ENCODE results near the gene TGM5. TPM values are rescaled to one million over a fixed set of nuclear protein-coding genes. Genes with fewer than 3 reads are reported as not detected.

Gene TGM5
- polyA plus RNA-seq, 2 of the 4 experiments (the other 2 are of a cell fraction), result not detected

- H3K9me3 ChIP-seq, result no peaks in the 10 kb centered on the region
- TF ChIP-seq CEBPB (IDR thresholded peaks at IDR 0.05) (no peak), NR3C1 (IDR thresholded peaks at IDR 0.05) (no peak), EHMT2 (IDR thresholded peaks at IDR 0.05; ENCODE audit: low read depth) (no peak), MAZ (IDR thresholded peaks at IDR 0.05; ENCODE audit: borderline replicate concordance, low read depth, low read length) (no peak), GATA3 (IDR thresholded peaks at IDR 0.05; ENCODE audit: borderline replicate concordance) (no peak), ATOH8 (CRISPR knock-in tag; IDR thresholded peaks at IDR 0.05; ENCODE audit: low read depth) (no peak), MAFK (IDR thresholded peaks at IDR 0.05; ENCODE audit: partially characterized antibody) (no peak), SREBF2 (IDR thresholded peaks at IDR 0.05) (no peak), KDM1A (IDR thresholded peaks at IDR 0.05; ENCODE audit: low read depth) (no peak), POLR2AphosphoS2 (conservative IDR thresholded peaks at IDR 0.05; ENCODE audit: low read length) (no peak), ZFP36 (IDR thresholded peaks at IDR 0.05; ENCODE audit: borderline replicate concordance, partially characterized antibody) (no peak), ZNF302 (CRISPR knock-in tag; IDR thresholded peaks at IDR 0.05) (no peak), SMC3 (IDR thresholded peaks at IDR 0.05) (no peak)
- ChIA-PET POLR2A (no interaction called here), CTCF (interaction anchor here (1.5 to 5.2 kb wide), 2 partner anchors 13 to 75 kb away, joined by 3 to 31 read pairs; no protein-coding TSS in a partner anchor)
- FAIRE-seq (no peak), ATAC-seq (no peak), DNase-seq (ENCODE audit: low read depth in 1 of 2, low spot score in 1 of 2) (no peak)
- H3K27ac ChIP-seq, result no peak overlapping the region
- H3K4me1 ChIP-seq, result no peaks in the 10 kb centered on the region
- no peak overlapping the region for H3K4me2 ChIP-seq
- 50% methylated on average over 4 of the region's 4 CpGs for WGBS (ENCODE audit: missing lambda C conversion rate)
- no peak overlapping the region for H3K4me3 ChIP-seq
Observed at GRCh38 chr15:43211224-43211735, 55.4 kb downstream of the TGM5 start.

- no peak for FAIRE-seq
- ChIA-PET CTCF (interaction anchor here (1.5 to 5.2 kb wide), 2 partner anchors 14 to 76 kb away, joined by 3 to 31 read pairs; no protein-coding TSS in a partner anchor), POLR2A (no interaction called here)
- Histone ChIP-seq H3K9me3 (no peaks in the 10 kb centered on the region), H3K4me3 (no peak overlapping the region), H3K4me2 (no peak overlapping the region), H3K4me1 (no peaks in the 10 kb centered on the region), H3K27ac (no peak overlapping the region)
- TF ChIP-seq REST (IDR thresholded peaks at IDR 0.05), result no peak
- no peak for TF ChIP-seq SREBF2 (IDR thresholded peaks at IDR 0.05)
- TF ChIP-seq POLR2A (IDR thresholded peaks at IDR 0.05; ENCODE audit: low read length), result no peak
- TF ChIP-seq MAZ (IDR thresholded peaks at IDR 0.05; ENCODE audit: borderline replicate concordance, low read depth, low read length), result no peak
- TF ChIP-seq EP300 (IDR thresholded peaks at IDR 0.05), result no peak
- TF ChIP-seq RFX5 (IDR thresholded peaks at IDR 0.05), result no peak
- no peak for TF ChIP-seq BCL3 (IDR thresholded peaks at IDR 0.05)
- no peak for TF ChIP-seq RARB (CRISPR knock-in tag; IDR thresholded peaks at IDR 0.05)
- TF ChIP-seq FOXS1 (CRISPR knock-in tag; IDR thresholded peaks at IDR 0.05), result no peak
- no peak for TF ChIP-seq FOSL2 (IDR thresholded peaks at IDR 0.05)
- no peak for TF ChIP-seq FOSL2 (CRISPR knock-in tag; IDR thresholded peaks at IDR 0.05)
- TF ChIP-seq KDM5A (IDR thresholded peaks at IDR 0.05), result no peak
- TF ChIP-seq ZC3H11A (IDR thresholded peaks at IDR 0.05), result no peak
- no peak for TF ChIP-seq ESRRA (IDR thresholded peaks at IDR 0.05; ENCODE audit: borderline replicate concordance, low read length)
- no peak for TF ChIP-seq HDAC2 (IDR thresholded peaks at IDR 0.05)
- no peak for TF ChIP-seq ZSCAN20 (CRISPR knock-in tag; IDR thresholded peaks at IDR 0.05)
- TF ChIP-seq ATOH8 (CRISPR knock-in tag; IDR thresholded peaks at IDR 0.05; ENCODE audit: low read depth), result no peak
- WGBS (ENCODE audit: missing lambda C conversion rate), result 34% methylated on average over 6 of the region's 9 CpGs
- no peak for DNase-seq (ENCODE audit: low read depth in 1 of 2, low spot score in 1 of 2)
- ATAC-seq, result no peak
Observed at GRCh38 chr15:43210807-43211206, 55.9 kb downstream of the TGM5 start.

Measured in A549 (cell line).